Stimulated activated CD8-positive, alpha-beta memory T cell treated with anti-CD3 and anti-CD28 coated beads, Interleukin-12 subunit alpha, Interleukin-12 subunit beta, amount 100 ng/mL, for 4 hours (primary cell): ENCODE measurements around the gene HDGF.

Source experiments
- DNase-seq: peaks from one replicate; pipeline ENCODE4 v3.0.0-alpha.2; 2020; ENCODE audit warnings: low read depth

Gene HDGF

GRCh38 chr1:156746728-156747631 is 4.5 kb downstream of the HDGF start:
- DNase-seq: peak; percentile 48

- no peak for DNase-seq
Observed at GRCh38 chr1:156746406-156746727, 5.1 kb downstream of the HDGF start.

- DNase-seq: no peak
Observed at GRCh38 chr1:156745881-156746280, 5.6 kb downstream of the HDGF start.

GRCh38 chr1:156744786-156745419 is 6.6 kb downstream of the HDGF start:
- no peak for DNase-seq

GRCh38 chr1:156744344-156744743 is 7.1 kb downstream of the HDGF start:
- DNase-seq: no peak

GRCh38 chr1:156743367-156744302 is 7.8 kb downstream of the HDGF start:
- no peak for DNase-seq

- DNase-seq: no peak
Observed at GRCh38 chr1:156742801-156743200, 8.7 kb downstream of the HDGF start.

- no peak for DNase-seq
Observed at GRCh38 chr1:156742017-156742416, 9.5 kb downstream of the HDGF start.

GRCh38 chr1:156741481-156741983 is 9.9 kb downstream of the HDGF start:
- DNase-seq: no peak

GRCh38 chr1:156740741-156741480 is 10.6 kb downstream of the HDGF start, which contains the start of gene MRPL24:
TSS of gene MRPL24 (minus strand) at chr1:156741088. CDS start at chr1:156738704, 2,384 bp downstream.
- DNase-seq: peak; percentile 91

- DNase-seq: no peak
Observed at GRCh38 chr1:156740237-156740740, 11.2 kb downstream of the HDGF start.

- DNase-seq: no peak
Observed at GRCh38 chr1:156738916-156739315, 12.6 kb downstream of the HDGF start.

- no peak for DNase-seq
Observed at GRCh38 chr1:156738407-156738806, 13.1 kb downstream of the HDGF start.

GRCh38 chr1:156733989-156734584 is 17.4 kb downstream of the HDGF start:
- DNase-seq: no peak

GRCh38 chr1:156728599-156729462 is 22.6 kb downstream of the HDGF start, which contains the start of gene ISG20L2:
TSS of gene ISG20L2 (minus strand) at chr1:156728766. CDS start at chr1:156727652, 1,114 bp downstream.
- peak; percentile 88 for DNase-seq

- DNase-seq: no peak
Observed at GRCh38 chr1:156727926-156728598, 23.4 kb downstream of the HDGF start, which contains the start of gene METTL25B. TSS of gene METTL25B (plus strand) at chr1:156728469. CDS start at chr1:156729105, 636 bp downstream.

- DNase-seq: no peak
Observed at GRCh38 chr1:156727492-156727891, 24.0 kb downstream of the HDGF start.

- DNase-seq: no peak
Observed at GRCh38 chr1:156726549-156727226, 24.8 kb downstream of the HDGF start.
